ENCODE results near the gene ATAD3B.
A peak's percentile ranks its signal among the peaks of the same experiment; 100 is the strongest.

The ATAD3B gene

GRCh38 chr1:1471389-1472052 is at the start of gene ATAD3B:
ATAD3B (plus strand) TSS chr1:1471765; CDS start chr1:1471885, 120 bp downstream.
- TF ChIP-seq CTCF (IDR thresholded peaks at IDR 0.05; ENCODE audit: low read depth, low read length, missing control alignments): no peak
- peak within 1 kb of the TSS; percentile 81 for H3K4me3 ChIP-seq (ENCODE audit: low read depth, low read length)
- in situ Hi-C loops (cut with HindIII; ENCODE audit: low pct_ligation_motif_present, low sequenced_read_pairs): no loop called here
- peak; percentile 89 for DNase-seq
- no peaks in the 10 kb centered on the region for H3K27me3 ChIP-seq (replicated peaks)
- no peaks in the 10 kb centered on the region for H3K36me3 ChIP-seq (replicated peaks)
- peak within 1 kb of the TSS; percentile 69 for H3K27ac ChIP-seq

- no peak overlapping the region for H3K27ac ChIP-seq
- no peak for DNase-seq
- H3K4me3 ChIP-seq (ENCODE audit: low read depth, low read length): no peak overlapping the region
- in situ Hi-C loops (cut with HindIII; ENCODE audit: low pct_ligation_motif_present, low sequenced_read_pairs): no loop called here
- no peaks in the 10 kb centered on the region for H3K27me3 ChIP-seq (replicated peaks)
- H3K36me3 ChIP-seq (replicated peaks): no peaks in the 10 kb centered on the region
- TF ChIP-seq CTCF (IDR thresholded peaks at IDR 0.05; ENCODE audit: low read depth, low read length, missing control alignments): no peak
These were observed 49.6 kb upstream of the ATAD3B start for GRCh38 chr1:1421907-1422464.

- in situ Hi-C loops (cut with HindIII; ENCODE audit: low pct_ligation_motif_present, low sequenced_read_pairs): no loop called here
These were observed 48.9 kb upstream of the ATAD3B start for GRCh38 chr1:1422465-1423244.

GRCh38 chr1:1423245-1423597 is 48.3 kb upstream of the ATAD3B start:
- TF ChIP-seq CTCF (IDR thresholded peaks at IDR 0.05; ENCODE audit: low read depth, low read length, missing control alignments): no peak
- in situ Hi-C loops (cut with HindIII; ENCODE audit: low pct_ligation_motif_present, low sequenced_read_pairs): no loop called here
- DNase-seq: no peak
- Histone ChIP-seq H3K36me3 (replicated peaks) (no peaks in the 10 kb centered on the region), H3K27me3 (replicated peaks) (no peaks in the 10 kb centered on the region), H3K4me3 (ENCODE audit: low read depth, low read length) (no peak overlapping the region), H3K27ac (no peak overlapping the region)

More at GRCh38 chr1:1422465-1423244, 48.9 kb upstream of the ATAD3B start:
- no peak for TF ChIP-seq CTCF (IDR thresholded peaks at IDR 0.05; ENCODE audit: low read depth, low read length, missing control alignments)
- Histone ChIP-seq H3K36me3 (replicated peaks) (no peaks in the 10 kb centered on the region), H3K4me3 (ENCODE audit: low read depth, low read length) (no peak overlapping the region), H3K27me3 (replicated peaks) (no peaks in the 10 kb centered on the region), H3K27ac (no peak overlapping the region)
- peak; percentile 49 for DNase-seq

- no peaks in the 10 kb centered on the region for H3K36me3 ChIP-seq (replicated peaks)
- H3K4me3 ChIP-seq (ENCODE audit: low read depth, low read length): no peak overlapping the region
- no peak overlapping the region for H3K27ac ChIP-seq
- no peaks in the 10 kb centered on the region for H3K27me3 ChIP-seq (replicated peaks)
- no peak for TF ChIP-seq CTCF (IDR thresholded peaks at IDR 0.05; ENCODE audit: low read depth, low read length, missing control alignments)
- in situ Hi-C loops (cut with HindIII; ENCODE audit: low pct_ligation_motif_present, low sequenced_read_pairs): no loop called here
- no peak for DNase-seq
These were observed 46.9 kb upstream of the ATAD3B start for GRCh38 chr1:1424707-1425106.

Data from brain microvascular endothelial cell (primary cell).